ENCODE data around the gene RNF227. TPM values are rescaled to one million over a fixed set of nuclear protein-coding genes. Genes with fewer than 3 reads are reported as not detected.

The RNF227 gene
- total RNA-seq, 2 experiments from 2014 or later = 2.8 to 3.9 TPM

GRCh38 chr17:7944326-7944725 lies 28.2 kb upstream of the RNF227 start:
- peaks cover 71% of the 10 kb centered on the region for H3K36me3 Mint-ChIP-seq
- no peaks in the 10 kb centered on the region for H3K9me3 Mint-ChIP-seq (ENCODE audit: low read depth)
- no peak for ATAC-seq
- H3K27me3 Mint-ChIP-seq = no peaks in the 10 kb centered on the region
- H3K4me1 Mint-ChIP-seq = peaks cover 1% of the 10 kb centered on the region
- no peak overlapping the region for H3K27ac Mint-ChIP-seq
- DNase-seq = no peak
- CTCF ChIA-PET = interaction anchor here (1.4 to 2.5 kb wide), 5 partner anchors 9 to 80 kb away, joined by 3 to 13 read pairs (median 11); partner anchors contain the start of genes CNTROB and TRAPPC1
- H3K4me3 Mint-ChIP-seq = no peak overlapping the region

GRCh38 chr17:7943291-7943690 lies 27.2 kb upstream of the RNF227 start:
- H3K36me3 Mint-ChIP-seq = peaks cover 65% of the 10 kb centered on the region

GRCh38 chr17:7940743-7941142 lies 24.7 kb upstream of the RNF227 start:
- H3K4me3 Mint-ChIP-seq = no peak overlapping the region
- H3K9me3 Mint-ChIP-seq (ENCODE audit: low read depth) = no peaks in the 10 kb centered on the region
- peaks cover 66% of the 10 kb centered on the region for H3K36me3 Mint-ChIP-seq
- no peak for DNase-seq
- no peaks in the 10 kb centered on the region for H3K27me3 Mint-ChIP-seq
- CTCF ChIA-PET = interaction anchor here (0.6 to 12.2 kb wide), 5 partner anchors 8 to 128 kb away, joined by 3 to 130 read pairs (median 3); partner anchors contain the start of genes CNTROB and TRAPPC1
- peaks cover 9% of the 10 kb centered on the region for H3K4me1 Mint-ChIP-seq
- H3K27ac Mint-ChIP-seq = no peak overlapping the region
- ATAC-seq = no peak

More at GRCh38 chr17:7943291-7943690, 27.2 kb upstream of the RNF227 start:
- H3K9me3 Mint-ChIP-seq (ENCODE audit: low read depth) = no peaks in the 10 kb centered on the region
- H3K27ac Mint-ChIP-seq = no peak overlapping the region
- CTCF ChIA-PET = interaction anchor here (1.9 to 2.5 kb wide), 2 partner anchors 8 to 11 kb away, joined by 11 to 13 read pairs; partner anchors contain the start of genes CNTROB and TRAPPC1
- H3K4me3 Mint-ChIP-seq = no peak overlapping the region
- H3K27me3 Mint-ChIP-seq = no peaks in the 10 kb centered on the region
- H3K4me1 Mint-ChIP-seq = peaks cover 3% of the 10 kb centered on the region
- ATAC-seq (no peak), DNase-seq (no peak)

GRCh38 chr17:7940034-7940433 lies 23.9 kb upstream of the RNF227 start:
- no peak overlapping the region for H3K27ac Mint-ChIP-seq
- peaks cover 68% of the 10 kb centered on the region for H3K36me3 Mint-ChIP-seq
- H3K27me3 Mint-ChIP-seq = no peaks in the 10 kb centered on the region
- peaks cover 14% of the 10 kb centered on the region for H3K4me1 Mint-ChIP-seq
- no peak for DNase-seq
- ATAC-seq = no peak
- H3K4me3 Mint-ChIP-seq = no peak overlapping the region
- H3K9me3 Mint-ChIP-seq (ENCODE audit: low read depth) = no peaks in the 10 kb centered on the region
- CTCF ChIA-PET = interaction anchor here (0.9 to 12.2 kb wide), 3 partner anchors 8 to 50 kb away, joined by 3 to 130 read pairs (median 8); partner anchors contain the start of genes CNTROB and TRAPPC1

- CTCF ChIA-PET = interaction anchor here (0.6 to 12.2 kb wide), 7 partner anchors 8 to 122 kb away, joined by 3 to 130 read pairs (median 6); no protein-coding TSS in a partner anchor
- H3K27ac Mint-ChIP-seq = no peak overlapping the region
- H3K36me3 Mint-ChIP-seq = peaks cover 49% of the 10 kb centered on the region
- no peak for DNase-seq
- ATAC-seq = no peak
- no peak overlapping the region for H3K4me3 Mint-ChIP-seq
- H3K27me3 Mint-ChIP-seq = no peaks in the 10 kb centered on the region
- H3K4me1 Mint-ChIP-seq = peaks cover 43% of the 10 kb centered on the region
- no peaks in the 10 kb centered on the region for H3K9me3 Mint-ChIP-seq (ENCODE audit: low read depth)
These were observed 19.8 kb upstream of the RNF227 start for GRCh38 chr17:7935859-7936258.

GRCh38 chr17:7932949-7933348 lies 16.9 kb upstream of the RNF227 start:
- ATAC-seq (no peak), DNase-seq (peak; percentile 70)
- peaks cover 31% of the 10 kb centered on the region for H3K36me3 Mint-ChIP-seq
- H3K27ac Mint-ChIP-seq = peak overlapping the region; percentile 97
- CTCF ChIA-PET = interaction anchor here (0.7 to 12.2 kb wide), 25 partner anchors 8 to 140 kb away, joined by 3 to 130 read pairs (median 6); partner anchors contain the start of genes NAA38 and RNF227
- peak overlapping the region; percentile 97 for H3K4me3 Mint-ChIP-seq
- no peaks in the 10 kb centered on the region for H3K27me3 Mint-ChIP-seq
- H3K4me1 Mint-ChIP-seq = peaks cover 54% of the 10 kb centered on the region
- H3K9me3 Mint-ChIP-seq (ENCODE audit: low read depth) = no peaks in the 10 kb centered on the region

GRCh38 chr17:7932483-7932891 lies 16.4 kb upstream of the RNF227 start:
- no peaks in the 10 kb centered on the region for H3K9me3 Mint-ChIP-seq (ENCODE audit: low read depth)
- H3K27me3 Mint-ChIP-seq = no peaks in the 10 kb centered on the region
- peak overlapping the region; percentile 97 for H3K27ac Mint-ChIP-seq
- H3K36me3 Mint-ChIP-seq = peaks cover 32% of the 10 kb centered on the region
- ATAC-seq (peak; percentile 25), DNase-seq (peak; percentile 58)
- H3K4me1 Mint-ChIP-seq = peaks cover 54% of the 10 kb centered on the region
- CTCF ChIA-PET = interaction anchor here (0.6 to 12.2 kb wide), 28 partner anchors 9 to 245 kb away, joined by 3 to 130 read pairs (median 6); partner anchors contain the start of genes NAA38, RNF227 and TP53
- H3K4me3 Mint-ChIP-seq = peak overlapping the region; percentile 97

- H3K27ac Mint-ChIP-seq = peak within 1 kb of the TSS; percentile 97
- ATAC-seq = peak; percentile 97
- peaks cover 28% of the 10 kb centered on the region for H3K36me3 Mint-ChIP-seq
- H3K9me3 Mint-ChIP-seq (ENCODE audit: low read depth) = no peaks in the 10 kb centered on the region
- DNase-seq = peak; percentile 100
- no peaks in the 10 kb centered on the region for H3K27me3 Mint-ChIP-seq
- CTCF ChIA-PET = interaction anchor here (0.6 to 12.2 kb wide), 25 partner anchors 9 to 244 kb away, joined by 3 to 130 read pairs (median 6); partner anchors contain the start of genes NAA38, RNF227 and TP53
- H3K4me1 Mint-ChIP-seq = peaks cover 54% of the 10 kb centered on the region
- H3K4me3 Mint-ChIP-seq = peak within 1 kb of the TSS; percentile 97
These were observed 15.8 kb upstream of the RNF227 start, which contains the start of the genes CNTROB and TRAPPC1 for GRCh38 chr17:7931709-7932482. Gene CNTROB (plus strand): TSS chr17:7932206. CDS start chr17:7933080, 874 bp downstream. Gene TRAPPC1 (minus strand): TSS chr17:7931946. CDS start chr17:7931829, 117 bp downstream.

- Mint-ChIP-seq H3K9me3 (ENCODE audit: low read depth) (no peaks in the 10 kb centered on the region), H3K4me1 (peaks cover 50% of the 10 kb centered on the region), H3K4me3 (peak overlapping the region; percentile 97), H3K27ac (peak overlapping the region; percentile 97), H3K27me3 (no peaks in the 10 kb centered on the region), H3K36me3 (peaks cover 20% of the 10 kb centered on the region)
- CTCF ChIA-PET = interaction anchor here (0.9 to 12.2 kb wide), 12 partner anchors 10 to 110 kb away, joined by 3 to 130 read pairs (median 6); partner anchors contain the start of gene RNF227
- no peak for ATAC-seq
- DNase-seq = peak; percentile 42
These were observed 14.9 kb upstream of the RNF227 start for GRCh38 chr17:7930841-7931631.

- CTCF ChIA-PET = interaction anchor here (0.9 to 12.2 kb wide), 4 partner anchors 12 to 190 kb away, joined by 3 to 130 read pairs (median 25); partner anchors contain the start of gene RNF227
- Mint-ChIP-seq H3K9me3 (ENCODE audit: low read depth) (no peaks in the 10 kb centered on the region), H3K27ac (peak within 1 kb of the TSS; percentile 97), H3K27me3 (no peaks in the 10 kb centered on the region), H3K4me1 (peaks cover 37% of the 10 kb centered on the region), H3K36me3 (peaks cover 7% of the 10 kb centered on the region), H3K4me3 (peak within 1 kb of the TSS; percentile 97)
- ATAC-seq = peak; percentile 41
- DNase-seq = peak; percentile 82
These were observed 13.3 kb upstream of the RNF227 start, which contains the start of gene KCNAB3 for GRCh38 chr17:7929158-7930023. Gene KCNAB3 (minus strand): TSS chr17:7929856. CDS start chr17:7929435, 421 bp downstream.

GRCh38 chr17:7927596-7927995 lies 11.5 kb upstream of the RNF227 start:
- Mint-ChIP-seq H3K27me3 (no peaks in the 10 kb centered on the region), H3K27ac (no peak overlapping the region), H3K4me1 (peaks cover 33% of the 10 kb centered on the region), H3K4me3 (no peak overlapping the region), H3K9me3 (ENCODE audit: low read depth) (no peaks in the 10 kb centered on the region), H3K36me3 (peaks cover 5% of the 10 kb centered on the region)
- no peak for DNase-seq
- CTCF ChIA-PET = no interaction called here
- no peak for ATAC-seq
